NT2/D1 (cell line): ENCODE data around the gene RPSA.

ENCODE experiments used
- YY1 ChIP-seq: IDR thresholded peaks from 2 replicates; pipeline ENCODE4 v1.6.1; 2011; ENCODE audit not compliant: insufficient read length, insufficient read depth
- ZNF274 ChIP-seq: IDR thresholded peaks from 2 replicates; pipeline ENCODE4 v1.6.1; 2011; ENCODE audit warnings: mild to moderate bottlenecking, low read depth, low read length

- no peak for TF ChIP-seq ZNF274
- TF ChIP-seq YY1: no peak
These were observed 21.0 kb downstream of the RPSA start for GRCh38 chr3:39427506-39427905.
